Measurements from ENCODE around the gene VPS37D.

VPS37D gene

GRCh38 chr7:73699370-73700068, 31.9 kb downstream of the VPS37D start:
- H3K27ac ChIP-seq, result no peak overlapping the region
- no peak for TF ChIP-seq CTCF (conservative IDR thresholded peaks at IDR 0.05)

- TF ChIP-seq CTCF (conservative IDR thresholded peaks at IDR 0.05), result no peak
- H3K27ac ChIP-seq, result no peak overlapping the region
Observed at GRCh38 chr7:73700069-73700423, 32.4 kb downstream of the VPS37D start.

- no peak for TF ChIP-seq CTCF (conservative IDR thresholded peaks at IDR 0.05)
- no peak overlapping the region for H3K27ac ChIP-seq
Observed at GRCh38 chr7:73700581-73701134, 33.0 kb downstream of the VPS37D start.

GRCh38 chr7:73701357-73701995, 33.8 kb downstream of the VPS37D start:
- peak; percentile 82 for TF ChIP-seq CTCF (conservative IDR thresholded peaks at IDR 0.05)
- no peak overlapping the region for H3K27ac ChIP-seq

GRCh38 chr7:73702226-73702625, 34.6 kb downstream of the VPS37D start:
- no peak for TF ChIP-seq CTCF (conservative IDR thresholded peaks at IDR 0.05)
- no peak overlapping the region for H3K27ac ChIP-seq

GRCh38 chr7:73702665-73703064, 35.0 kb downstream of the VPS37D start:
- no peak overlapping the region for H3K27ac ChIP-seq
- no peak for TF ChIP-seq CTCF (conservative IDR thresholded peaks at IDR 0.05)

GRCh38 chr7:73703225-73703624, 35.6 kb downstream of the VPS37D start:
- H3K27ac ChIP-seq, result no peak overlapping the region
- no peak for TF ChIP-seq CTCF (conservative IDR thresholded peaks at IDR 0.05)
